GM21515 (cell line): ENCODE data around the gene BAHD1.

ENCODE experiments used
- ATAC-seq: cut with Tn5 transposase; IDR thresholded peaks from one replicate; pipeline ENCODE4 v1.9.1; 2021; ENCODE audit not compliant: unreplicated experiment

BAHD1 gene

GRCh38 chr15:40440743-40441564, at the start of gene BAHD1:
Gene BAHD1, plus strand, starts transcription at chr15:40440953. Its CDS starts 17,512 bp downstream, at chr15:40458465.
- peak; percentile 89 for ATAC-seq

GRCh38 chr15:40392986-40393948, 47.5 kb upstream of the BAHD1 start:
- ATAC-seq = no peak

- no peak for ATAC-seq
These were observed 42.9 kb upstream of the BAHD1 start for GRCh38 chr15:40397688-40398412.

- peak; percentile 82 for ATAC-seq
These were observed 42.3 kb upstream of the BAHD1 start for GRCh38 chr15:40398413-40398873.

GRCh38 chr15:40399370-40399769, 41.4 kb upstream of the BAHD1 start:
- ATAC-seq = no peak

- peak; percentile 78 for ATAC-seq
These were observed 35.0 kb upstream of the BAHD1 start, which contains the start of gene IVD for GRCh38 chr15:40405501-40406381. Gene IVD, plus strand, starts transcription at chr15:40405795. Its CDS starts 33 bp downstream, at chr15:40405828.

GRCh38 chr15:40407330-40407990, 33.3 kb upstream of the BAHD1 start:
- peak; percentile 58 for ATAC-seq

- no peak for ATAC-seq
These were observed 31.4 kb upstream of the BAHD1 start for GRCh38 chr15:40409366-40409765.

- no peak for ATAC-seq
These were observed 30.3 kb upstream of the BAHD1 start for GRCh38 chr15:40410476-40410875.

- no peak for ATAC-seq
These were observed 28.5 kb upstream of the BAHD1 start for GRCh38 chr15:40412095-40412759.

GRCh38 chr15:40413036-40413435, 27.7 kb upstream of the BAHD1 start:
- ATAC-seq = no peak

GRCh38 chr15:40414816-40415215, 25.9 kb upstream of the BAHD1 start:
- ATAC-seq = no peak

GRCh38 chr15:40415226-40415625, 25.5 kb upstream of the BAHD1 start:
- ATAC-seq = no peak

GRCh38 chr15:40416056-40416455, 24.7 kb upstream of the BAHD1 start:
- ATAC-seq = no peak

GRCh38 chr15:40418126-40418525, 22.6 kb upstream of the BAHD1 start:
- ATAC-seq = no peak

- ATAC-seq = no peak
These were observed 20.6 kb upstream of the BAHD1 start for GRCh38 chr15:40420071-40420713.

GRCh38 chr15:40420793-40421192, 20.0 kb upstream of the BAHD1 start:
- ATAC-seq = no peak
